NOMO-1 (cell line): ENCODE results near the gene DKKL1.
"Not testable (repeated sequence)": the region's sequence is repeated elsewhere in the genome, so short reads cannot be mapped to it uniquely, and the experiment has no call there.

Experiments
- DNase-seq, 2 experiments: peaks; one replicate each; lab custom pipeline; 2025; ENCODE audit not compliant: unreplicated experiment in 2 of 2; lab: John Stamatoyannopoulos, UW

The DKKL1 gene

GRCh38 chr19:49363268-49364082 is at the start of gene DKKL1:
TSS of gene DKKL1 (plus strand) at chr19:49363877. CDS start at chr19:49363999, 122 bp downstream.
- DNase-seq, result peak; percentile 92 to 93

GRCh38 chr19:49315111-49315510 is 48.6 kb upstream of the DKKL1 start:
- DNase-seq, result no peak

GRCh38 chr19:49316284-49316683 is 47.4 kb upstream of the DKKL1 start:
- no peak for DNase-seq

- DNase-seq, result no peak
Observed at GRCh38 chr19:49318296-49318695, 45.4 kb upstream of the DKKL1 start.

GRCh38 chr19:49324801-49325576 is 38.7 kb upstream of the DKKL1 start, which contains the start of gene SLC6A16:
TSS of gene SLC6A16 (minus strand) at chr19:49325191. CDS start at chr19:49311347, 13,844 bp downstream.
- no peak for DNase-seq

GRCh38 chr19:49325756-49326155 is 37.9 kb upstream of the DKKL1 start:
- not testable (repeated sequence) for DNase-seq

GRCh38 chr19:49326165-49326704 is 37.4 kb upstream of the DKKL1 start:
- peak in 1 of 2 experiments; percentile 73 for DNase-seq

- peak in 1 of 2 experiments; percentile 28 for DNase-seq
Observed at GRCh38 chr19:49327878-49328544, 35.7 kb upstream of the DKKL1 start.

- DNase-seq, result no peak
Observed at GRCh38 chr19:49328741-49329140, 34.9 kb upstream of the DKKL1 start.

GRCh38 chr19:49331187-49331586 is 32.5 kb upstream of the DKKL1 start:
- DNase-seq, result not testable (repeated sequence)

- peak; percentile 71 to 81 for DNase-seq
Observed at GRCh38 chr19:49331616-49332055, 32.0 kb upstream of the DKKL1 start.

- DNase-seq, result not testable (repeated sequence)
Observed at GRCh38 chr19:49332691-49333417, 30.8 kb upstream of the DKKL1 start.

- DNase-seq, result peak; percentile 56 to 62
Observed at GRCh38 chr19:49333418-49333805, 30.3 kb upstream of the DKKL1 start.

GRCh38 chr19:49333811-49334288 is 29.8 kb upstream of the DKKL1 start:
- peak; percentile 62 to 90 for DNase-seq

GRCh38 chr19:49335071-49335783 is 28.4 kb upstream of the DKKL1 start, which contains the start of gene CD37:
TSS of gene CD37 (plus strand) at chr19:49335406. CDS start at chr19:49335541, 135 bp downstream.
- peak; percentile 69 to 76 for DNase-seq

- no peak for DNase-seq
Observed at GRCh38 chr19:49335784-49336481, 27.7 kb upstream of the DKKL1 start.

GRCh38 chr19:49336482-49337266 is 27.0 kb upstream of the DKKL1 start:
- no peak for DNase-seq
